Endothelial cell of coronary artery (primary cell): ENCODE measurements around the gene ANOS1. TPM values are rescaled to one million over a fixed set of nuclear protein-coding genes. Genes with fewer than 3 reads are reported as not detected.

Source experiments
- total RNA-seq: library from RNA; depleted of rRNA; stranded (reverse); fragments of >200 nt; gene quantifications from 2 replicates; pipeline ENCODE4 v1.2.3, GENCODE V29; 2014

Gene ANOS1, protein sequence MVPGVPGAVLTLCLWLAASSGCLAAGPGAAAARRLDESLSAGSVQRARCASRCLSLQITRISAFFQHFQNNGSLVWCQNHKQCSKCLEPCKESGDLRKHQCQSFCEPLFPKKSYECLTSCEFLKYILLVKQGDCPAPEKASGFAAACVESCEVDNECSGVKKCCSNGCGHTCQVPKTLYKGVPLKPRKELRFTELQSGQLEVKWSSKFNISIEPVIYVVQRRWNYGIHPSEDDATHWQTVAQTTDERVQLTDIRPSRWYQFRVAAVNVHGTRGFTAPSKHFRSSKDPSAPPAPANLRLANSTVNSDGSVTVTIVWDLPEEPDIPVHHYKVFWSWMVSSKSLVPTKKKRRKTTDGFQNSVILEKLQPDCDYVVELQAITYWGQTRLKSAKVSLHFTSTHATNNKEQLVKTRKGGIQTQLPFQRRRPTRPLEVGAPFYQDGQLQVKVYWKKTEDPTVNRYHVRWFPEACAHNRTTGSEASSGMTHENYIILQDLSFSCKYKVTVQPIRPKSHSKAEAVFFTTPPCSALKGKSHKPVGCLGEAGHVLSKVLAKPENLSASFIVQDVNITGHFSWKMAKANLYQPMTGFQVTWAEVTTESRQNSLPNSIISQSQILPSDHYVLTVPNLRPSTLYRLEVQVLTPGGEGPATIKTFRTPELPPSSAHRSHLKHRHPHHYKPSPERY
- 0.28 and 0.54 TPM in 2 replicates for total RNA-seq

DNA sequence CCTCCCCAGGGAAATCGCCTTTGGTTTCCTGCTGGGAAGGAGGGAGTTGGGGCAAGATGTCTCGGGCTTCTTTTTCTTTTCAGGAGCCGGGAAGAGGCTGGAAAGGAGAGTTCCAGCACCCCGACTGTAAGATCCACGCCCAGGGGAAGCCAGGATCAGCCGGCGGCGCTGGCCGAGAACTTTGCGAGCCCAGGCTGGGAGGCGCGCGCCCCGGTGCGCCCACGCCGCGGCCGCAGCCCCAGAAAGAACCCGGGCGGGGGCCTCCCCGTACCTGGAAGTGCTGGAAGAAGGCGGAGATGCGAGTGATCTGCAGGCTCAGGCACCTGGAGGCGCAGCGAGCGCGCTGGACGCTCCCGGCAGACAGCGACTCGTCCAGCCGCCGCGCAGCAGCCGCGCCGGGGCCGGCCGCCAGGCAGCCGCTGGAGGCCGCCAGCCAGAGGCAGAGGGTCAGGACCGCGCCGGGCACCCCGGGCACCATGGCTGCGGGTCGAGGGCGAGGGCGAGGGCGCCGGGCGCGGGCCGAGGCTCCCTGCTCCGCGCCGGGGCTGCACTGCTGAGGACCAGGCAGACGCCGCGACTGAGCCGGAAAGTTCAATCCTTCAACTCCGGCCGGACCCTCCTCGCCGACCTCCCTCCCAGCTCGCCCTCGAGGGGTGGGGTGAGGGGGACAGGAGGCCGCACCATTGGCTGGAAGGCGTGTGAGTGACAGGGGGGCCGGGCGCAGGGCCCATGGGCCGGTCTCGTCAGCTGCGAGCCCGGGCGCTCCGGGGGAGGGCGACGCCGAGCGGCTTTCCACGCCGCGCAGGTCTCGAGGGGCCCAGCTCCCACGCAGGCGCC, at the start of gene ANOS1:
Gene ANOS1 (minus strand): TSS at position 579 of the 837 bp plus-strand sequence. CDS start 101 bp downstream, at position 478.

Other genes with a start within 250 kb of the ANOS1 start
- not detected in 2 replicates for gene FAM9A, start 69.2 kb upstream of the ANOS1 start, total RNA-seq